Karpas-422 (cell line): ENCODE data around the gene FMO2. TPM values are rescaled to one million over a fixed set of nuclear protein-coding genes. Genes with fewer than 3 reads are reported as not detected.
A peak's percentile ranks its signal among the peaks of the same experiment; 100 is the strongest.

Experiments used
- DNase-seq: peaks from one replicate; pipeline ENCODE4 v3.0.0-alpha.2; 2015
- H2AFZ ChIP-seq: fragments of 200-600 bp; sonication (generic); 2 replicates; pipeline ENCODE4 v1.6.1; 2014; ENCODE audit warnings: antibody characterized with exemption, low read length, mixed read lengths
- H3K27ac ChIP-seq: fragments of 200-600 bp; sonication (generic); 2 replicates; pipeline ENCODE4 v1.5.1; 2014; ENCODE audit warnings: mild to moderate bottlenecking, low read length, moderate library complexity
- H3K27me3 ChIP-seq: fragments of 200-600 bp; sonication (generic); 2 replicates; pipeline ENCODE4 v1.6.1; 2014; ENCODE audit warnings: low read length, mixed read lengths
- H3K36me3 ChIP-seq: fragments of 200-600 bp; sonication (generic); 2 replicates; pipeline ENCODE4 v1.6.1; 2014; ENCODE audit warnings: low read length, mixed read lengths; ENCODE audit not compliant: insufficient read depth
- H3K4me1 ChIP-seq: fragments of 200-600 bp; sonication (generic); 2 replicates; pipeline ENCODE4 v1.6.1; 2014; ENCODE audit warnings: mild to moderate bottlenecking, low read length, mixed read lengths
- H3K4me2 ChIP-seq: fragments of 200-600 bp; sonication (generic); 2 replicates; pipeline ENCODE4 v1.6.1; 2014; ENCODE audit warnings: low read length, low read depth, mild to moderate bottlenecking; ENCODE audit not compliant: poor library complexity, severe bottlenecking
- H3K4me3 ChIP-seq: fragments of 200-600 bp; sonication (generic); 2 replicates; pipeline ENCODE4 v1.5.1; 2014; ENCODE audit warnings: mild to moderate bottlenecking, antibody characterized with exemption, low read length, mixed read lengths
- H3K79me2 ChIP-seq: fragments of 200-600 bp; sonication (generic); 2 replicates; pipeline ENCODE4 v1.6.1; 2014; ENCODE audit warnings: mild to moderate bottlenecking, low read length, mixed read lengths
- H3K9ac ChIP-seq: fragments of 200-600 bp; sonication (generic); 2 replicates; pipeline ENCODE4 v1.6.0; 2014; ENCODE audit warnings: low read length
- H3K9me2 ChIP-seq: fragments of 200-600 bp; sonication (generic), shearing (Covaris generic); replicated peaks from 2 replicates; pipeline ENCODE4 v1.6.0; 2014; ENCODE audit warnings: mild to moderate bottlenecking, low read length, moderate library complexity; ENCODE audit not compliant: insufficient read depth
- H3K9me3 ChIP-seq: fragments of 300-700, 200-600 bp; sonication (generic); 2 replicates; pipeline ENCODE4 v1.6.1; 2014; ENCODE audit warnings: low read length, mixed read lengths
- H4K20me1 ChIP-seq: fragments of 200-600 bp; sonication (generic); 2 replicates; pipeline ENCODE4 v1.6.1; 2014; ENCODE audit warnings: mild to moderate bottlenecking, antibody characterized with exemption, low read length, low read depth; ENCODE audit not compliant: insufficient read depth
- total RNA-seq: library from RNA; depleted of rRNA; stranded (reverse); fragments of >200 nt; shearing (Covaris generic); gene quantifications from 2 replicates; pipeline ENCODE4 v1.2.3, GENCODE V29; 2014; ENCODE audit warnings: low replicate concordance

The FMO2 gene
- total RNA-seq, 1 experiment from 2014 or later, result not detected

- no peaks in the 10 kb centered on the region for H3K4me1 ChIP-seq
- no peaks in the 10 kb centered on the region for H3K9me2 ChIP-seq
- H3K27me3 ChIP-seq, result no peaks in the 10 kb centered on the region
- no peaks in the 10 kb centered on the region for H3K36me3 ChIP-seq
- no peak overlapping the region for H2AFZ ChIP-seq
- no peaks in the 10 kb centered on the region for H3K79me2 ChIP-seq
- no peak overlapping the region for H3K27ac ChIP-seq
- DNase-seq, result no peak
- H3K4me3 ChIP-seq, result no peak overlapping the region
- H3K4me2 ChIP-seq, result no peak overlapping the region
- no peaks in the 10 kb centered on the region for H4K20me1 ChIP-seq
- H3K9me3 ChIP-seq, result no peaks in the 10 kb centered on the region
- H3K9ac ChIP-seq, result no peak overlapping the region
Observed at GRCh38 chr1:171206204-171206977, 21.3 kb downstream of the FMO2 start.

GRCh38 chr1:171206978-171207355 is 21.9 kb downstream of the FMO2 start:
- no peaks in the 10 kb centered on the region for H3K27me3 ChIP-seq
- H3K79me2 ChIP-seq, result no peaks in the 10 kb centered on the region
- H3K4me1 ChIP-seq, result no peaks in the 10 kb centered on the region
- H3K4me3 ChIP-seq, result no peak overlapping the region
- no peak overlapping the region for H3K4me2 ChIP-seq
- no peaks in the 10 kb centered on the region for H4K20me1 ChIP-seq
- no peaks in the 10 kb centered on the region for H3K36me3 ChIP-seq
- H2AFZ ChIP-seq, result no peak overlapping the region
- no peaks in the 10 kb centered on the region for H3K9me3 ChIP-seq
- H3K27ac ChIP-seq, result no peak overlapping the region
- no peaks in the 10 kb centered on the region for H3K9me2 ChIP-seq
- H3K9ac ChIP-seq, result no peak overlapping the region
- no peak for DNase-seq

GRCh38 chr1:171207377-171207776 is 22.3 kb downstream of the FMO2 start:
- Histone ChIP-seq H3K27ac (no peak overlapping the region), H2AFZ (no peak overlapping the region), H3K27me3 (no peaks in the 10 kb centered on the region), H3K4me2 (no peak overlapping the region), H3K9me2 (no peaks in the 10 kb centered on the region), H3K9ac (no peak overlapping the region), H3K4me1 (no peaks in the 10 kb centered on the region), H3K36me3 (no peaks in the 10 kb centered on the region), H4K20me1 (no peaks in the 10 kb centered on the region), H3K9me3 (no peaks in the 10 kb centered on the region), H3K4me3 (no peak overlapping the region), H3K79me2 (no peaks in the 10 kb centered on the region)
- DNase-seq, result no peak

- Histone ChIP-seq H3K36me3 (no peaks in the 10 kb centered on the region), H3K79me2 (no peaks in the 10 kb centered on the region), H3K27me3 (no peaks in the 10 kb centered on the region), H3K9ac (no peak overlapping the region), H3K4me1 (peaks cover 7% of the 10 kb centered on the region), H2AFZ (no peak overlapping the region), H4K20me1 (no peaks in the 10 kb centered on the region), H3K9me2 (no peaks in the 10 kb centered on the region), H3K4me3 (no peak overlapping the region), H3K9me3 (no peaks in the 10 kb centered on the region), H3K4me2 (no peak overlapping the region), H3K27ac (no peak overlapping the region)
- DNase-seq, result no peak
Observed at GRCh38 chr1:171210355-171210754, 25.3 kb downstream of the FMO2 start.

- Histone ChIP-seq H3K9me3 (no peaks in the 10 kb centered on the region), H3K9ac (no peak overlapping the region), H3K36me3 (no peaks in the 10 kb centered on the region), H4K20me1 (no peaks in the 10 kb centered on the region), H2AFZ (peak overlapping the region; percentile 46; the same call in 1 of the 2 replicates), H3K4me3 (0 out of 2 replicates have a peak overlapping the region, but pooled peaks have one; percentile 14), H3K4me2 (peak overlapping the region; percentile 31), H3K27ac (no peak overlapping the region), H3K79me2 (no peaks in the 10 kb centered on the region), H3K4me1 (peaks cover 7% of the 10 kb centered on the region), H3K9me2 (no peaks in the 10 kb centered on the region), H3K27me3 (no peaks in the 10 kb centered on the region)
- DNase-seq, result peak; percentile 49
Observed at GRCh38 chr1:171212607-171213351, 27.7 kb downstream of the FMO2 start.

GRCh38 chr1:171213559-171214454 is 28.7 kb downstream of the FMO2 start:
- Histone ChIP-seq H3K9ac (no peak overlapping the region), H2AFZ (no peak overlapping the region)
- DNase-seq, result no peak

GRCh38 chr1:171217658-171218443 is 32.8 kb downstream of the FMO2 start:
- Histone ChIP-seq H3K9me3 (no peaks in the 10 kb centered on the region), H3K27ac (no peak overlapping the region), H3K79me2 (no peaks in the 10 kb centered on the region), H3K9me2 (no peaks in the 10 kb centered on the region), H2AFZ (no peak overlapping the region), H3K36me3 (no peaks in the 10 kb centered on the region), H3K4me3 (no peak overlapping the region), H3K9ac (no peak overlapping the region), H3K4me1 (peaks cover 5% of the 10 kb centered on the region), H3K27me3 (no peaks in the 10 kb centered on the region), H3K4me2 (no peak overlapping the region), H4K20me1 (no peaks in the 10 kb centered on the region)
- no peak for DNase-seq

More at GRCh38 chr1:171213559-171214454, 28.7 kb downstream of the FMO2 start:
- no peaks in the 10 kb centered on the region for H3K27me3 ChIP-seq
- no peaks in the 10 kb centered on the region for H4K20me1 ChIP-seq
- no peak overlapping the region for H3K4me2 ChIP-seq
- no peak overlapping the region for H3K27ac ChIP-seq
- no peak overlapping the region for H3K4me3 ChIP-seq
- H3K36me3 ChIP-seq, result no peaks in the 10 kb centered on the region
- no peaks in the 10 kb centered on the region for H3K9me2 ChIP-seq
- H3K79me2 ChIP-seq, result no peaks in the 10 kb centered on the region
- H3K4me1 ChIP-seq, result peaks cover 7% of the 10 kb centered on the region
- no peaks in the 10 kb centered on the region for H3K9me3 ChIP-seq
